Activated CD4-positive, alpha-beta T cell treated with anti-CD3 and anti-CD28 coated beads, Interleukin-10, Interleukin-2, amounts not matched to agents 100 ng/mL and 50 ng/mL, durations not matched to agents 16 hours and 8 hours (primary cell): ENCODE data around the gene STX19.
A peak's percentile ranks its signal among the peaks of the same experiment; 100 is the strongest.

Experiments
- DNase-seq: peaks from one replicate; pipeline ENCODE4 v3.0.0-alpha.2; 2020

Gene STX19

GRCh38 chr3:94026623-94027022 lies 1.8 kb downstream of the STX19 start:
- DNase-seq = no peak

GRCh38 chr3:94024385-94024784 lies 4.0 kb downstream of the STX19 start:
- no peak for DNase-seq

- no peak for DNase-seq
Observed at GRCh38 chr3:94020293-94020692, 8.1 kb downstream of the STX19 start.

GRCh38 chr3:94019659-94020058 lies 8.7 kb downstream of the STX19 start:
- DNase-seq = no peak

- no peak for DNase-seq
Observed at GRCh38 chr3:94015025-94015424, 13.4 kb downstream of the STX19 start.

- peak; percentile 53 for DNase-seq
Observed at GRCh38 chr3:94012185-94012584, 16.2 kb downstream of the STX19 start.

GRCh38 chr3:94011233-94011711 lies 17.1 kb downstream of the STX19 start:
- DNase-seq = peak; percentile 86

GRCh38 chr3:94009608-94010007 lies 18.8 kb downstream of the STX19 start:
- DNase-seq = peak; percentile 21

- DNase-seq = no peak
Observed at GRCh38 chr3:94008253-94008652, 20.1 kb downstream of the STX19 start.

GRCh38 chr3:94004301-94004910 lies 24.0 kb downstream of the STX19 start:
- peak; percentile 66 for DNase-seq

- DNase-seq = no peak
Observed at GRCh38 chr3:94001827-94002495, 26.4 kb downstream of the STX19 start.

GRCh38 chr3:94001191-94001590 lies 27.2 kb downstream of the STX19 start:
- DNase-seq = no peak

GRCh38 chr3:93994056-93994455 lies 34.3 kb downstream of the STX19 start:
- DNase-seq = no peak

GRCh38 chr3:93992207-93992606 lies 36.2 kb downstream of the STX19 start:
- DNase-seq = no peak

GRCh38 chr3:93991631-93992030 lies 36.8 kb downstream of the STX19 start:
- DNase-seq = no peak

- DNase-seq = no peak
Observed at GRCh38 chr3:93989241-93989640, 39.2 kb downstream of the STX19 start.

- DNase-seq = no peak
Observed at GRCh38 chr3:93988764-93989163, 39.6 kb downstream of the STX19 start.

GRCh38 chr3:93988283-93988682 lies 40.1 kb downstream of the STX19 start:
- DNase-seq = no peak

- DNase-seq = no peak
Observed at GRCh38 chr3:93984618-93985017, 43.8 kb downstream of the STX19 start.

GRCh38 chr3:93983408-93983807 lies 45.0 kb downstream of the STX19 start:
- no peak for DNase-seq

GRCh38 chr3:93981649-93982048 lies 46.7 kb downstream of the STX19 start:
- DNase-seq = no peak

GRCh38 chr3:93979850-93980676 lies 48.3 kb downstream of the STX19 start, which contains the start of gene ARL13B:
Gene ARL13B, plus strand, starts transcription at chr3:93980155. Its CDS starts 269 bp downstream, at chr3:93980424.
- DNase-seq = peak; percentile 97
